Measurements from ENCODE around the gene SH3BGRL. TPM values are rescaled to one million over a fixed set of nuclear protein-coding genes. Genes with fewer than 3 reads are reported as not detected.

SH3BGRL gene
- total and polyA plus RNA-seq, 2 donors (not counting 1 experiment from before 2014, with no cell fraction given) = 65.6 to 105 TPM

- no peak overlapping the region for H3K27ac Mint-ChIP-seq
- TF ChIP-seq EZH2 (IDR thresholded peaks at IDR 0.05; ENCODE audit: borderline replicate concordance, insufficient read depth, low read depth, low read length, poor library complexity, severe bottlenecking) (no peak), CTCF (IDR thresholded peaks at IDR 0.05) (no peak)
- ChIA-PET POLR2A (no interaction called here), CTCF (no interaction called here)
- peaks cover 7% of the 10 kb centered on the region for H3K4me1 Mint-ChIP-seq
- Histone ChIP-seq H3K79me2 (ENCODE audit: control insufficient read depth, insufficient read depth, low read length) (peaks cover 29% of the 10 kb centered on the region), H3K9ac (ENCODE audit: low read length) (no peak overlapping the region), H3K4me2 (replicated peaks; ENCODE audit: low read depth, low read length, poor library complexity, severe bottlenecking) (no peak overlapping the region), H3K4me3 (ENCODE audit: control extremely low read depth in 1 of 5, extremely low read depth in 1 of 5, insufficient read depth in 1 of 5, low read depth in 2 of 5, low read length in 4 of 5) (no peak overlapping the region), H3K27me3 (replicated peaks in 1 of 4; ENCODE audit: control extremely low read depth in 1 of 4, control insufficient read depth in 3 of 4, insufficient read depth in 4 of 4, low read length in 3 of 4) (no peaks in the 10 kb centered on the region), H4K20me1 (ENCODE audit: control insufficient read depth, insufficient read depth, low read length, poor library complexity, severe bottlenecking) (peaks cover 5% of the 10 kb centered on the region), H2AFZ (ENCODE audit: insufficient read depth, low read depth, low read length, poor library complexity, severe bottlenecking) (no peak overlapping the region), H3K4me1 (ENCODE audit: control insufficient read depth in 2 of 2, insufficient read depth in 2 of 2, low read length in 2 of 2) (no peaks in the 10 kb centered on the region), H3K27ac (ENCODE audit: low read length in 2 of 2) (no peak overlapping the region), H3K9me3 (ENCODE audit: control extremely low read depth in 1 of 3, control insufficient read depth in 2 of 3, insufficient read depth in 1 of 3, low read length in 2 of 3) (peaks cover 0 to 15% (median 11%) of the 10 kb centered on the region in 3 donors), H3K36me3 (replicated peaks in 1 of 2; ENCODE audit: control extremely low read depth in 1 of 2, control insufficient read depth in 1 of 2, extremely low read depth in 1 of 2, insufficient read depth in 2 of 2, low read length in 1 of 2) (peaks cover 0 to 26% of the 10 kb centered on the region in 2 experiments)
- no peak for DNase-seq
- intact Hi-C loops (cut with micrococcal nuclease) = no loop called here
- WGBS (ENCODE audit: insufficient coverage) = no CpG with 5 or more reads among the region's 1 CpG
- no peak for ATAC-seq (ENCODE audit: low read depth)
- H3K27me3 Mint-ChIP-seq = no peaks in the 10 kb centered on the region
- no peaks in the 10 kb centered on the region for H3K9me3 Mint-ChIP-seq (ENCODE audit: insufficient read depth)
- no peak overlapping the region for H3K4me3 Mint-ChIP-seq
Measured at GRCh38 chrX:81237516-81237915, 35.6 kb downstream of the SH3BGRL start.

- intact Hi-C loops (cut with micrococcal nuclease) = no loop called here
- Mint-ChIP-seq H3K4me1 (peaks cover 9% of the 10 kb centered on the region), H3K9me3 (ENCODE audit: insufficient read depth) (no peaks in the 10 kb centered on the region), H3K27ac (no peak overlapping the region), H3K27me3 (no peaks in the 10 kb centered on the region), H3K4me3 (no peak overlapping the region)
- Histone ChIP-seq H3K79me2 (ENCODE audit: control insufficient read depth, insufficient read depth, low read length) (peaks cover 29% of the 10 kb centered on the region), H4K20me1 (ENCODE audit: control insufficient read depth, insufficient read depth, low read length, poor library complexity, severe bottlenecking) (peaks cover 5% of the 10 kb centered on the region), H3K36me3 (replicated peaks in 1 of 2; ENCODE audit: control extremely low read depth in 1 of 2, control insufficient read depth in 1 of 2, extremely low read depth in 1 of 2, insufficient read depth in 2 of 2, low read length in 1 of 2) (peaks cover 0 to 26% of the 10 kb centered on the region in 2 experiments), H2AFZ (ENCODE audit: insufficient read depth, low read depth, low read length, poor library complexity, severe bottlenecking) (no peak overlapping the region), H3K27me3 (replicated peaks in 1 of 4; ENCODE audit: control extremely low read depth in 1 of 4, control insufficient read depth in 3 of 4, insufficient read depth in 4 of 4, low read length in 3 of 4) (no peaks in the 10 kb centered on the region), H3K9me3 (ENCODE audit: control extremely low read depth in 1 of 3, control insufficient read depth in 2 of 3, insufficient read depth in 1 of 3, low read length in 2 of 3) (peaks cover 0 to 15% (median 11%) of the 10 kb centered on the region in 3 donors), H3K4me1 (ENCODE audit: control insufficient read depth in 2 of 2, insufficient read depth in 2 of 2, low read length in 2 of 2) (no peaks in the 10 kb centered on the region), H3K9ac (ENCODE audit: low read length) (no peak overlapping the region), H3K4me2 (replicated peaks; ENCODE audit: low read depth, low read length, poor library complexity, severe bottlenecking) (no peak overlapping the region), H3K4me3 (ENCODE audit: control extremely low read depth in 1 of 5, extremely low read depth in 1 of 5, insufficient read depth in 1 of 5, low read depth in 2 of 5, low read length in 4 of 5) (no peak overlapping the region), H3K27ac (ENCODE audit: low read length in 2 of 2) (no peak overlapping the region)
- WGBS (ENCODE audit: insufficient coverage) = 100% methylated on average over 1 of the region's 4 CpGs
- ChIA-PET CTCF (no interaction called here), POLR2A (no interaction called here)
- ATAC-seq (ENCODE audit: low read depth) (no peak), DNase-seq (no peak)
- TF ChIP-seq EZH2 (IDR thresholded peaks at IDR 0.05; ENCODE audit: borderline replicate concordance, insufficient read depth, low read depth, low read length, poor library complexity, severe bottlenecking) = no peak
- TF ChIP-seq CTCF (IDR thresholded peaks at IDR 0.05) = no peak
Measured at GRCh38 chrX:81238166-81238565, 36.3 kb downstream of the SH3BGRL start.

All from B cell (primary cell).